Measurements from ENCODE around the gene PDGFC. TPM values are rescaled to one million over a fixed set of nuclear protein-coding genes. Genes with fewer than 3 reads are reported as not detected.

PDGFC gene
- total RNA-seq, 1 donor from 2014 or later, result 39.9 TPM

GRCh38 chr4:156961196-156962057 lies 10.2 kb downstream of the PDGFC start:
- Mint-ChIP-seq H3K27me3 (no peaks in the 10 kb centered on the region), H3K4me1 (ENCODE audit: unreplicated experiment) (peaks cover 52% of the 10 kb centered on the region), H3K9me3 (peaks cover 5% of the 10 kb centered on the region), H3K4me3 (peak overlapping the region; percentile 7), H3K27ac (peak overlapping the region; percentile 58), H3K36me3 (peaks cover 10% of the 10 kb centered on the region)
- TF ChIP-seq, protein P1, sequence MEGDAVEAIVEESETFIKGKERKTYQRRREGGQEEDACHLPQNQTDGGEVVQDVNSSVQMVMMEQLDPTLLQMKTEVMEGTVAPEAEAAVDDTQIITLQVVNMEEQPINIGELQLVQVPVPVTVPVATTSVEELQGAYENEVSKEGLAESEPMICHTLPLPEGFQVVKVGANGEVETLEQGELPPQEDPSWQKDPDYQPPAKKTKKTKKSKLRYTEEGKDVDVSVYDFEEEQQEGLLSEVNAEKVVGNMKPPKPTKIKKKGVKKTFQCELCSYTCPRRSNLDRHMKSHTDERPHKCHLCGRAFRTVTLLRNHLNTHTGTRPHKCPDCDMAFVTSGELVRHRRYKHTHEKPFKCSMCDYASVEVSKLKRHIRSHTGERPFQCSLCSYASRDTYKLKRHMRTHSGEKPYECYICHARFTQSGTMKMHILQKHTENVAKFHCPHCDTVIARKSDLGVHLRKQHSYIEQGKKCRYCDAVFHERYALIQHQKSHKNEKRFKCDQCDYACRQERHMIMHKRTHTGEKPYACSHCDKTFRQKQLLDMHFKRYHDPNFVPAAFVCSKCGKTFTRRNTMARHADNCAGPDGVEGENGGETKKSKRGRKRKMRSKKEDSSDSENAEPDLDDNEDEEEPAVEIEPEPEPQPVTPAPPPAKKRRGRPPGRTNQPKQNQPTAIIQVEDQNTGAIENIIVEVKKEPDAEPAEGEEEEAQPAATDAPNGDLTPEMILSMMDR (conservative IDR thresholded peaks at IDR 0.05), result no peak
- no peak for DNase-seq (ENCODE audit: extremely low spot score, unreplicated experiment)

DNA sequence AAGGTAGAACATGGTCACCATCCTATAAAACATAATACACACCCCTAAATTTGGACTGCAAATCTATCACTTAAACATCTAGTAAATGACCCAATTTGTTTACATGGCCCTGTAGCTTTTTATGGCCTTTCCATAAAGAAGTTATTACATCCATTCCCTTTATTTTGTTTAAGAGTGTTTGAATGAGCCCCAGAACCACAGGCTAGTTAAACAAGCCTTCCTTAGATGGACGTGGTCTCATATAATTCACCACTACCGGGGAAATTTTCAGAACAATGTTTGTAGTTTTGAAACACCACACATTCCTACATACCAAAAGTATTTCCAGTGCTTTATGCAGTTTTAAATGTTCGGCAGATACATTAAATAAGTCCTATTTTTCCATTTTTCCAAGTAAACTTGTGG lies 12.3 kb downstream of the PDGFC start:
- Mint-ChIP-seq H3K9me3 (peaks cover 9% of the 10 kb centered on the region), H3K27ac (no peak overlapping the region), H3K36me3 (peaks cover 15% of the 10 kb centered on the region), H3K4me3 (no peak overlapping the region), H3K27me3 (no peaks in the 10 kb centered on the region), H3K4me1 (ENCODE audit: unreplicated experiment) (peaks cover 62% of the 10 kb centered on the region)
- TF ChIP-seq, protein P1 (conservative IDR thresholded peaks at IDR 0.05), result no peak
- no peak for DNase-seq (ENCODE audit: extremely low spot score, unreplicated experiment)

GRCh38 chr4:156958276-156959074 lies 13.1 kb downstream of the PDGFC start:
- Mint-ChIP-seq H3K27ac (no peak overlapping the region), H3K4me1 (ENCODE audit: unreplicated experiment) (peaks cover 70% of the 10 kb centered on the region), H3K4me3 (no peak overlapping the region), H3K9me3 (peaks cover 9% of the 10 kb centered on the region), H3K36me3 (peaks cover 19% of the 10 kb centered on the region), H3K27me3 (no peaks in the 10 kb centered on the region)
- DNase-seq (ENCODE audit: extremely low spot score, unreplicated experiment), result no peak
- TF ChIP-seq, protein P1 (conservative IDR thresholded peaks at IDR 0.05), result no peak

DNA sequence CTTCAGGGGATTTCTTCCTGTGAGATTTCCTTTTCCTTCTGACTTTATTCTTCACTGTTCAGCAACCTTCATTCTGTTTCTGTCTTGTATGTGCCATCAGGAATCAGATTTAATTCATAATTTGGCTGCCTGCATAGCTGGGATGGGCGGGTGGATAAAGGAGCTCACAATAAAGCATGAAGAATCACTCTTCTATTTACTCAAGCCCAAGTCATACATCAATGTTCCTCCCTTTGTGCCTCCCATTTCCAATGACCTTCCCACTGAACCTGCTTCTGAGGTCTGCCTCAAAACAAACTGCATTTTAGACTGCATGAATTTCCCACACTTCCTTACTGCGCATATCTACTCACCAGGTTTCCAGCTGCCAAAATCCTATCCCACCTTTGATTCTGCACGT lies 14.0 kb downstream of the PDGFC start:
- H3K4me1 Mint-ChIP-seq (ENCODE audit: unreplicated experiment), result peaks cover 67% of the 10 kb centered on the region
- peak overlapping the region; percentile 31 for H3K27ac Mint-ChIP-seq
- TF ChIP-seq, protein P1 (conservative IDR thresholded peaks at IDR 0.05), result no peak
- H3K36me3 Mint-ChIP-seq, result peaks cover 19% of the 10 kb centered on the region
- no peak for DNase-seq (ENCODE audit: extremely low spot score, unreplicated experiment)
- H3K27me3 Mint-ChIP-seq, result no peaks in the 10 kb centered on the region
- H3K4me3 Mint-ChIP-seq, result peak overlapping the region; percentile 9
- H3K9me3 Mint-ChIP-seq, result peaks cover 9% of the 10 kb centered on the region

DNA sequence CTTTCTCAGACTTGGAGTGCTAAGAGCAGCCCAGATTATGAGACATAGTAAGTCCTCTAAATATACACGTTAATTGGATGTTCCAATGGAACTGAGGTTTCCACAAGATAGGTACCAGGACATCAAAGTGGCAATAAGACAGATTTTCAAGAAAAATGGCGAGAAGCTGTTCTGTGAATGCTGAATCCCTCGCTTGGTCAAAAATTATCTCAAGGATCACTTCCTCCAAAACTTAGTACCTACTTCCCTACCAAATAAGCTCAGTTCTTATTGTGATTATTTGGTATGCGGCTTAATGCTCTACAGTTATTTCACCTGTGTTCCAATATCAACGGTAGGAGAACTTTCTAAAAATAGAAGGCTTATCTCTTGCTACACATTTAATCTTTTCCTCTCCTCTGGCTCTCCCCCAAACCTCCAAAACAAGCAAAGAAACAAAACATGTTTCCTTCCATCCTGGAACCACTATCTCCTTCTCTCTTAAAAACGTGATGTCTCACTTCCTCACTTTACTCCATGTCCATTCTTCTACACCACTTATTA lies 14.7 kb downstream of the PDGFC start:
- Mint-ChIP-seq H3K4me3 (no peak overlapping the region), H3K9me3 (peaks cover 9% of the 10 kb centered on the region), H3K27me3 (no peaks in the 10 kb centered on the region), H3K36me3 (peaks cover 19% of the 10 kb centered on the region), H3K27ac (peak overlapping the region; percentile 31), H3K4me1 (ENCODE audit: unreplicated experiment) (peaks cover 64% of the 10 kb centered on the region)
- DNase-seq (ENCODE audit: extremely low spot score, unreplicated experiment), result no peak
- TF ChIP-seq, protein P1 (conservative IDR thresholded peaks at IDR 0.05), result no peak
